Measurements from ENCODE around the gene HOXC10.

The HOXC10 gene

DNA sequence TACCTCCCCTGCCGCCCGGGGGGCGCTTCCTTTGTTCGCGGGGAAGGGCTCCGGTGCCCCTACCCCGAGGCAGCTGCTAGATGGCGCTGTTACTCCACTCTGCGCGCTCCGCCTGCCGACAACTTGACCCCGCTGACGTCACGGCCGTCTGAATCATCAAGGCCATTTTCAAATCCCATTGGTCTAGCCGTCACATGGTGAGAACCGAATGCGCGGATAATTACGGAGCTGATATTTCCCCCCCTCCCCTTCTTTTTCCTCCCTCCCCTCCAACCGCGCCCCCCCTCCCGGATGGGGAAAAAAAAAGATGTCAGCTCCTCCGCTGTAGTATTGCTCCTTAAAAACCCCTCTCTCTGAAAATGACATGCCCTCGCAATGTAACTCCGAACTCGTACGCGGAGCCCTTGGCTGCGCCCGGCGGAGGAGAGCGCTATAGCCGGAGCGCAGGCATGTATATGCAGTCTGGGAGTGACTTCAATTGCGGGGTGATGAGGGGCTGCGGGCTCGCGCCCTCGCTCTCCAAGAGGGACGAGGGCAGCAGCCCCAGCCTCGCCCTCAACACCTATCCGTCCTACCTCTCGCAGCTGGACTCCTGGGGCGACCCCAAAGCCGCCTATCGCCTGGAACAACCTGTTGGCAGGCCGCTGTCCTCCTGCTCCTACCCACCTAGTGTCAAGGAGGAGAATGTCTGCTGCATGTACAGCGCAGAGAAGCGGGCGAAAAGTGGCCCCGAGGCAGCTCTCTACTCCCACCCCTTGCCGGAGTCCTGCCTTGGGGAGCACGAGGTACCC is at the start of gene HOXC10:
TSS of gene HOXC10 (plus strand) at position 246 of the 791 bp plus-strand sequence. CDS start at position 360, 114 bp downstream.
- peak; percentile 84 for DNase-seq

DNA sequence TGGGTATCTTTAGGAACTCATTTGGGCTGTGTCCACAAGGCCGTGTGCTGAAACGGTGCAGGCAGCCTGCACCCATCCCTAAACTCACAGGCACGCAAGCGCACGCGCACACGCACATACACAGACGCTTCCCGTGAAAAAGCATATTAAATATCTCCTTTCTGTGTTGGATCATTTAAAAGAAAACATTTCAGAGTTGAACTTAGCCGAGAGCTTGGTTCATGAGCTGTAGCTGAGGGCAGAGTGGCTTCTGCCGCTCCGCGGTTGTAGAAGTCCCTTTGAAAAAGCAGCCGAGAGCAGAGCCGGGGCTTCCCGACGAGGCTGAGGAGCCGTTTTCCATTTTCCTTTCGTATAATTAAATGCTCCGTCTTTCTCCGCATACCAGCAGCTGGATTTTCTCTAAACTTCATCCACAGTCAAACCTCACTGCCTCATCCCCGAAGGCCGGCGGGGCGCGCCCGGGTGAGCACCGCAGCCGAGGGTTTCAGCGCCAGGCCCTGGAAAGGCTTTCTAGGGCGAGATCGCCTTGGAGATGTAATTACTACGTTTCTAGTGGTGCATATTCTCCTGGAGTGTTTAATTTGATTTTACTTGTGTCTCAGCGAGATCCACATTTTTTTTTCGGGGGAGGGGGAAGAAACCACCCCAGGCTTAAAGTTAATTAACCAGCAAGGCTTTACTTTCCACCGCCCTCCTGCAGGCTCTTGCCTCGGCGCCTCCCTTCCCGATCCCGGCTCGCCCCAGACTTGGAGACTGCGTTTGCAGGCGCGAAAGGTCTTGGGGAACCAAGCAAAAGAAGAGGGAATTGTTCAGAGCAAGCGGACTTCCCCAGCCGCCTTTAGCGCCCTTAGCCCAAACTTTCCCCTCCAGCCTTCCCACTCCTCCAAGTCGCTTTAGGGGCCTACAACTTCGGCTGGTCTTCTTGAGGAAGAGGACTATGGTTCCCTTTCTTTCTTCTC is 49.3 kb upstream of the HOXC10 start:
- no peak for DNase-seq

DNA sequence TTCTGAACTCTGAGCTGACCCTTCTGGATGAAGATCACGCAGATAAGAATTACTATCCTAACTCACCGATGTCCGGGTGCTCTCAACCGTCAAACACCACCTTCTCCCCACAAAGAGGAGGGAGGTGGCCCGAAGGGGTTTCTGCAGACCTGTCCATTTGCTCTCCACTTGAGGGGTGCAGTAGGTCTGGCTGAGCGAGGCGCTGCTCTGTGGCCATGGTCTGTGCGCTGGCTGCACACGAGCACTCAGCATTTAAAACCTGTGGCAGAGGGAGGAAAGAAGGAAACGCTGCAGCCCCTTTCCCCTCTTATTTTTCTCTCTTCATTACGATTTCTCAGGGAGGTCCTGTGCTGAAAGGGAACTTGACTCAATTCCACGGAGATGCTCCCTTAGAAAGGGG is 47.8 kb upstream of the HOXC10 start:
- DNase-seq, result no peak

DNA sequence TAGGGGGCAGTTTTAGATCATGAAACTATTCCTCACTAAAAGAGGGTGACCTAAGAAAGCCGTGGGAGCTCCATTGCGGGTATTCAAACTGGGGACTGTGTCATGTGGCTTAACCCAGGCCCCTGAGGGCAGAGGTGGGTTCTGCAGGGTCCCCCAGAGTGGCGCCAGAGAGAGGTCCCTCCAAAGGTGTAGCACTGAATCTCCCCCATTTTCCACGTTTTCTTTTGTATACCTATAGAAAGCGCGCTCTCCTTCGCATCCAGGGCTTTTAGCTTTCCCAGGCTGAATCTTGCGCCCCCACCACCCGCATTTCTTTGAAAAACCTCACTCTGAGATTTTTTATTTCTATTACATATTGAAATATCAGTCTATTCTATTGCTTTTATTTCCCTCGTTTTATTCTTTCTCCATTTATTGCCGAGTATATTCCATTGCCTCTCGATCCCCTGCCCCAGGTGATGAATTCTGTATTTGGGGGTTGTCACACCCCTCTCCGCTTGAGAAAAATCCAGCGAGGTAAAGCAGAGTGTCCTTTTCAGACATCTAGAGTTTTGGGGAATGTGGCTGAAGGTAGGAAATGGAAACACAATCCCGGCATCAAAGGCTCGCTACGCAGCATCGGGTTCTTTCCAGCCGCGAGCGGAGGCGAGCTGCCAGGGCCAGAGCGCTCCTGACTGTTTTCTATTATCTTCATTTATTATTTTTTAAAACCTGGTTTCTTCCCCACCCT is 47.2 kb upstream of the HOXC10 start:
- DNase-seq, result no peak

DNA sequence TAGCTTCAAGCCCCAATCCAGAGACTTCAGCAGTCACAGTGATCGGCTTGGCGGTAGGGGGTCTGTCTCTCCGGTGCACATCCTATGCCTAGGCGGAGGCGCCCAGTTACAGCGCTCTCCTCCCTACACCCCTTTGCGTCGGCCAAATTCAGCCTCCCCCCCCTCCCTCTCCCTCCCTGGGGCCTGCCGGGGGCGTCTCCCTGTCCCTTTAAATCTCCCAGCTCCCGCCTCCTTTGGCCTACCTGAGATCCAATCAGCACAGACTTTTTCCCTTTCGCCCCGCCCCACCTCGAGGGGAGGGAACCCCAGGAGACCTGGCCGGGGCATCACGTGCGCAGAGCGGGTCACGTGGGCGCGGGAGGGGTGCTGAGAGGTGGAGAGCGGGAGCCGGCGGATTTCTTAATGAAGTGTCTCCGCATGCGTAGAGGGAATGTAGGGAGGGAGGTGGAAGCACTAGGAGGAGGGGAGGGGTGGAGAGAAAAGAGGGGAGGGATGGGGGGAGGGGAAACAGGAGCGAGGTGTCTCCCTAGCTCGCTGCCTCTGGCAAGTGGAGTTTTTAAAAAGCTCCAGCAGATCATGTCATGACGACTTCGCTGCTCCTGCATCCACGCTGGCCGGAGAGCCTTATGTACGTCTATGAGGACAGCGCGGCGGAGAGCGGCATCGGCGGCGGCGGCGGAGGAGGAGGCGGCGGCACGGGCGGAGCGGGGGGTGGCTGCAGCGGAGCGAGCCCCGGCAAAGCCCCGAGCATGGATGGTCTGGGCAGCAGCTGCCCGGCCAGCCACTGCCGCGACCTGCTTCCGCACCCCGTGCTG is 46.4 kb upstream of the HOXC10 start, which contains the start of gene HOXC13:
TSS of gene HOXC13 (plus strand) at position 506 of the 815 bp plus-strand sequence. CDS start at position 582, 76 bp downstream.
- DNase-seq, result peak; percentile 59

DNA sequence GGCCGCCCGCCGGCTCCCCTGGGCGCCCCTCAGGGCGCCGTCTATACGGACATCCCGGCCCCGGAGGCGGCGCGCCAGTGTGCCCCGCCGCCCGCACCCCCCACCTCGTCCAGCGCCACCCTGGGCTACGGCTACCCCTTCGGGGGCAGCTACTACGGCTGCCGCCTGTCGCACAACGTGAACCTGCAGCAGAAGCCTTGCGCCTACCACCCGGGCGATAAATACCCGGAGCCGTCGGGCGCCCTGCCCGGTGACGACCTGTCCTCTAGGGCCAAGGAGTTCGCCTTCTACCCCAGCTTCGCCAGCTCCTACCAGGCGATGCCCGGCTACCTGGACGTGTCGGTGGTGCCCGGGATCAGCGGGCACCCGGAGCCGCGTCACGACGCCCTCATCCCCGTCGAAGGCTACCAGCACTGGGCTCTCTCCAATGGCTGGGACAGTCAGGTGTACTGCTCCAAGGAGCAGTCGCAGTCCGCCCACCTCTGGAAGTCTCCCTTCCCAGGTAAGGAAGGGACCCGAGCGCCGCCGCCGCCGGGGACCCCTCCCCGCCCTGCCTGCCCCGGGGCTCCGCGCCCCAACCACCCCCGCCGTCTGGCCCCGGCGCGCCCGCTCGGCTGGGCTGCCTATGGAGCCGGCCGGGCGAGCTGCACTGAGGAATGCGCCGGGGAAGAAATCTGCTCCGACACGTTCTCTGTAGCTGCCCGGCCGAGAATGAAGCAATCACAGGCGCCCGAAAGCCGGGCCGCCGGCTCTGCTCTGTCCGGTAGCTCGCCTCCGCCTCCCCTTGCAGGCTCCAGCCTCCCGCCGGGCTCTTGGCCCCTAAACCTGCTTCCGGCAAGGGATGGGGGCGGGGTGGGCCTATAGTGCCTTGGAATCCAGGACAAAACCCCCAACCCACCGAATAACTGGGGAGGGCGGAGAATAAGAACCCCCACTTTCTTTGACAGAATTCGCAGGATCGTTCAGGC is 45.5 kb upstream of the HOXC10 start:
- no peak for DNase-seq

DNA sequence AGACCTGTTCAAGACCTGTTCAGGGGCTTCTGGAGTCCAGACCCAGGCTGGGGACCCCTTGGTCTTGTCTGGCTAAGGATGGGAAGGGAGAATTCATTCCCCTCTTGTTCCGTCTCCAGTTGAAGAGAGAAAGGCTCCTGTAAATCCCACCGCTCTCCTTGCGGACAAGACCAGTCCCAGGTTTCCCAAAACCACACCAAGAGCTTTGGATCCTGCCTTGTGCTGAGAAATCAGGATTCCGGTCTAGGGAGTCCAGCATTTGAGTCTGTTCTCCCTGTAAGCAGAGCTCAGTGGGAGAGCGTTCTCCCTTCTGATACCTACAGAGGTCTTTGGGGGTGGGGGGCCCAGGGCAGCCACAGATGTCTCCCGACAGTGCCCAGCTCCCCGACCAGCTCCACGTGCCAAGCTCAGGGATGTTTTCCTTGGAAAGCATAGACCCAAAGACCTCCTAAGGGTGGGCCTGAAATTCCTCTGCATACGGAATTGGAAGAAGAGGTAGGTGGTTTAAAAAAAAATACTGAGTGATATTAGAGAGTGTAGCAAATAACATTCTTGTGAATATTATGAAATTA is 44.4 kb upstream of the HOXC10 start:
- DNase-seq, result no peak

DNA sequence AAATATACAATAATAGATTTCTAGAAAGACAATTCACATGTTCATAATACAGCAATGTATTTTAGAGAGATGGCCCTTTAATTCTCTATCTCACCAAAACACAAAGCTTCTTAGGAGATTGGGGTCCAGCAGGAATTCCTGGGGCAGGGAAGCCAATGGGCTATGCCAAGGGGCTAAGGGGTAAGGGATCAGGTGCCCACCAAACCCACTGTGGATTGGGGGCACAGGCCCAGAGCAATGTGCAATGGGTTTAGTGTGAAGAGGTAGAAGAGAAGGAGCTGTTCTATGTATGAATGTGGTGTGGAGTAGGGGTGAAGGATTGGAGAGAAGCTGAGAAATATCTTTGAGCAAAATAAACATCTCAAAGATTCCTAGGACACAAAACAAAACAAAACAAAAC is 43.8 kb upstream of the HOXC10 start:
- DNase-seq, result no peak

DNA sequence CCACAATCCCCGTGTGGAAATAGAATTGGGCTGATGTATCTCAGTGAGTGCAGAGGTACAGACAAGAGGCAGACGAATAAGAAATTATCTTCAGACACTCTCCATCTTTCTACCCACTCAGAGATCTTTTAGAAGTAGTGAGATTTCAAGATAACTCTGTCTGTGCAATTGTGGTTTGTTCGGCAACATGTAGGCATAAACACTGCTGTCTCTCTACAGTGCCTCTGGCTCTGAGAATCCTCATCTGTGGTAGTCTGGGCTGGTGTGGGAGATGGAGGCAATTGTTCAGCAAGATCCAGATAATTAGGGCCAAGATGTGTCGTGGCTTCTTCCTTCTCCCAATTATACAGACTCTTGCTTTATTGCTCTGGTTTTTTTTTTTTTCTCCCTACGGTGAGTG is 43.2 kb upstream of the HOXC10 start:
- DNase-seq, result no peak

DNA sequence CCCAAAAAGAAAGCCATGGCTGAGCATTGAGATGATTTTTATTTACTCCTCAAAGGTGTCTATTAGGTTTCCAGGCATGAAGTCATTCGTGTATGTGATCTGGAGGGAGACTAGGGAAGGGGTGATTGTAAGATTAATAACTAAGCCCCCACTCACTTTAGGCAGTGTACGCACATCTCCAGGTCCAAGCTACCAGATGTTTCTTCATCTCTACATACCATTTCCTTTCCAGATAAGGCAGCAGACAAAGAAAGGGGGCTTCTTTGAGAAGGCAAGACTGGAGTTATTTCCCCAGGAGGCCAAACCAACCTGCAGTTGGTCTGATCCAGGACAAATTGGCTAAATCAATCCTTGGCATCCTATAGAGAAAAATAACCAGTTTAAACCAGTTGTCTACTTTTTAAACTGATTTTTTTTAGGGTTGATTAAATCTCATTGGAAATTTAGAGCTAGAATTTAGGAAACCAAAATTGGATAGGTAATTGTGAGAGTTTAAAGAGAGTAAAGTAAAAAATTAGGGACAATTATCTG is 42.4 kb upstream of the HOXC10 start:
- no peak for DNase-seq

DNA sequence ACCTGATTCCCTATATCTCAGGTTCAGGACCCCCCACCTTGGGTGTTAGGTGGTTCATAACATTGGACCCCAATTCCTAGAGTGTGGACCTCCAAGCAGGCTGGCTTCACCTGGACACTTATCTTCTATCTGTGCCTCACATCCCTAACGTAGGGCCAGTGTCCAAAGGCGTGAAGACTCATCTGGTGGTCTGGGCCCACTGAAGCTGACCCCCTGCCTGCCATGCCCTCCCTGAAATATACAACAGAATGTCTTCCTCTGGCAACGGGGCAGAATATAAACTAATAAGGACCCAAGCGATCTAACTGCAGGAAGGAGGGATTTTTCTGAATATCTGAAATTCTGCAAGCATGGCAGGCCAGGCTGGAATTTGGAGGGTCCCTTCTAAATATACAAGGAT is 40.7 kb upstream of the HOXC10 start:
- DNase-seq, result no peak

DNA sequence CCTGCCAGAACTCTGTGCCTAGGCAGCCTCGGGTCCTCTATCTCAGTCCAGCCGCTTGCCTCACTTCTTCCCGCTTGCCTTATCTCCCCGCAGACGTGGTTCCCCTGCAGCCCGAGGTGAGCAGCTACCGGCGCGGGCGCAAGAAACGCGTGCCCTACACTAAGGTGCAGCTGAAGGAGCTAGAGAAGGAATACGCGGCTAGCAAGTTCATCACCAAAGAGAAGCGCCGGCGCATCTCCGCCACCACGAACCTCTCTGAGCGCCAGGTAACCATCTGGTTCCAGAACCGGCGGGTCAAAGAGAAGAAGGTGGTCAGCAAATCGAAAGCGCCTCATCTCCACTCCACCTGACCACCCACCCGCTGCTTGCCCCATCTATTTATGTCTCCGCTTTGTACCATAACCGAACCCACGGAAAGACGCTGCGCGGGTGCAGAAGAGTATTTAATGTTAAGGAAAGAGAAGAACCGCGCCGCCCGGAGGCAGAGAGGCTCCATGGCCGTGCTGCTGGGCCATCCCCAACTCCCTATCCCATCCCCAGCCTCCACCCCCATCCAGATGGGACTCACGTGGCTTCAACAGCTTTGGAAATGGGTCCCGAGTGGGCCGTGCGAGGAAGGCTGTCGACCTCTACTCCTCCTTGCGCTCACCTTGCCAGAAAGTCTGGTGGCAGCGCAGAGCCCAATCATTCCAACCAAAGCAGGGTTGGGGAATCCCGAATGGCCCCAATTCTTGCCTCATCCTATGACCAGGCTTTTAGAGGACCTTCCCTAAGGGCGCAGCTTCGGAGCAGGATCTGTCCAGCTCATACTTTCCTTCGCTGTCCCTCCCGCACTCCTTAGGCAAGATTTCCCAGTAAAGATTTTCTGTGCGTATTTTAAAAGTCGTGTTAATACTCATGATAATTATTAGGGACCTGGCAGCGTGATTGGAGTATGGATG is 39.8 kb upstream of the HOXC10 start:
- no peak for DNase-seq

DNA sequence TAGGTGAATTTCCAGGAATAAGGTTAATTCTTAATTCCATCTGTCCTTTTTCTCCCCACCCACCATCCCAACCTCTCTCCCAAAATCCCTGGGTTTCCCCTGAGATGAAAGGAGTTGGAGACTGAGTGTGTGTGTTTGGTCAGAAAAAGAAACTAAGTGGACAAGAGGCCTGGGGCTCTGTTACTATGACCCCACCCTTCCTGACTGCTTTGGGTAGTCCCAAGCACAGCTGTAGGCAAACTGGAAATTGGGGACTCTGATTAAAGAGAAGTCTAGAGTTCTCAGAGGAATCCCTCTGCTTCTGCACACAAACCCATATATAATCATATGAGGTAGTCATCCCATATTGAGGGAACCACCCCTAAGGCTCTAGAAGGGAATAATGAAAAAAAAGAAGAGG is 37.2 kb upstream of the HOXC10 start:
- DNase-seq, result no peak

DNA sequence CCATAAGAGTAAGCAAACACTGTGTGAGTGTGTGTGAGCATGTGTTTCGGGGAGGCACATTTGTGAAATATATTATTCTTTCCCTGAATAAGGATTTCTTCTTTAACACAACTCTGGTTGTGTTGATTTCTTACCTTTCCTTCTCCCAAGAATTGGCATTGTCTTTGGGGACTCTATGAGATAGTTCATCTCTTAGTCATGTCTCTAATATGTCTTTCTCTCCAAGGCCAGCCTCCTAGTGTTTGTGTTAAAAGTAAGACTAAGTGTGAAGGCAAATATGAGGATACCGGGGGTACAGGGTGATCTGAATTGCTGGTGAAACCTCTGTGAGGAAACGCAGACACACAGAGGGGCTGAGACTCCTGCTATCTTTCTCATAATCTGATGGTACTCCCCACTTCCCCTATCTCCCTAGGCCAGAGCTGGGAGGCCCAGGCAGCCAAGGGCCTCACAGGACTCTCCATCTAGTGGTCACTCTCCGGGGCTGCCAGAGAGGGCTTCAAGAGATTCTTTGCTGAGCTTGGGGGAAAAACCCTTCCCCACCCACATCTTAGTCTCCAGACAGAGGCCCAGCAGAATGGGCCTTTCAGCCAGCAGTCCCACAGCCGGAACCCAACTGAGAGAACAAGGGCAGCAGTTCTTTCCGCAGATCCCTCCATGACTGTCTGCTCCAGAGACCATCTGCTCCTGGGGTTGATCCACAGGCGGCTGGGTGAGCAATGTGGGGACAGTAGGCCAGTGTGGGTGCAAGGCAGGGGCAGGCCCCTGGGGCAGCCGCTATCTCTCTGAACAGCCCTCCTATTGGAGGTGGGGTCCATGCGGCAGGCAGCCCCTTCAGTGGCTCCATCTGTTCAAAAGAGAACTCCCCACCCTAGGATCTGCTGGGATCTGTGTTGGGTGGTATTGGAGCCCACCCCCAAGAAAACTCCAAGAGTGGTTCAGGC is 36.0 kb upstream of the HOXC10 start:
- no peak for DNase-seq

DNA sequence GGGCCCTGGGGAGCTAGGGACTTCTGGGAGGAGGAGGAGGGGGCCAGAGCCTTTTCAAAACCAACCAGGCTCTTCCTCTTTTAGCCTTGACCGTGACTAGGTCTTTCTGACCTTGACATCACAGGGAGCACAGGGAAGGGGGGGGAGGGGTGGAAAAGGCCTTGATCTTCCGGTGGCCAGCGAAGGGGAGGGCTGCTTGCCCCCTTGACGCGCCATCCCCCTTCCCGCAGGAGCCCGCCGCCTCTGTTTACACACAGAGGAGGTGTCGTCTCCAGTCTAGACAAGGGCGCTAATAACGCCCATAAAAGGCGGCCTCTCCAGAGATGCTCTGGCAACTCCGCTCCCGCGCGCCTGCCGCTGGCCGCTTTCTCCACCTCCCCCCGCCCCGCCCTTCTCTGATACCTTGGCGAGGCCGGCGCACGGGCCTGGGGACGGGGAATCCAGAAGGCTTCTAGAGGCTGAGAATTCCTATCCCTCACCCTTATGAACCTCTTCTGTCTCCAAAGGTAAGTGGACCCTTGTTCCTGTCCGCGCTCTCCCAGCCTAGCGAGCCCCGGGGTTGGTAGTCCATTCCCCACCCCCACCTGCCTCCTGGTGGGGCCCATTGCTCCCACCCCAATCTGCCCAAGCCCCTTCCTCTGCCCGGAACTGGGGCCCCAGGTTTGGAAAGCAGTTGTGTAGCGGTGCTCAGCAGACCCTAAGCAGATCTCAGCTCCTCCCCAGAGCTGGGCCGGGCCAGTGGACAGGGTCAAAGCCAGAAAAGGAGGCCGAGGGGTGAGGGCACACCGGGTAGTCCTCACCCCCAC is 35.1 kb upstream of the HOXC10 start:
- no peak for DNase-seq

DNA sequence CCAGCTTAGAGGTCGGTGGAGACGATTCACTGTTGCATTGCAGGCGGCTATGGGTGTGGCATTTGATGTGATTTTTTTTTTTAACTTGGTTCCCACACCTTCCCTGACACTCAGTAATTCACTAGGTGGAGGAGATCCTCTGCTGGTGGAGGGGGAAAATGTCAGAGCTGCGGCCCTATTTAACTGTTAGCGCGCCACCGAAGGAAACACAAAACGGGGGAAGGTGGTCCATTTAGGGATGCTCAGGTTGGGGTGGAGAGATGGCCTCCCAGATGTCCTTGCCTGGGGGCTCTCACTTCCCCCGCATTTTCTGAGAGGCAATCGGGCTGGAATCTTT is 34.5 kb upstream of the HOXC10 start:
- no peak for DNase-seq

Data from stimulated activated CD4-positive, alpha-beta T cell treated with anti-CD3 and anti-CD28 coated beads, Interleukin-4, amount 100 ng/mL, for 1 hour (primary cell).